ENCODE results near the gene PCSK6.

DNA sequence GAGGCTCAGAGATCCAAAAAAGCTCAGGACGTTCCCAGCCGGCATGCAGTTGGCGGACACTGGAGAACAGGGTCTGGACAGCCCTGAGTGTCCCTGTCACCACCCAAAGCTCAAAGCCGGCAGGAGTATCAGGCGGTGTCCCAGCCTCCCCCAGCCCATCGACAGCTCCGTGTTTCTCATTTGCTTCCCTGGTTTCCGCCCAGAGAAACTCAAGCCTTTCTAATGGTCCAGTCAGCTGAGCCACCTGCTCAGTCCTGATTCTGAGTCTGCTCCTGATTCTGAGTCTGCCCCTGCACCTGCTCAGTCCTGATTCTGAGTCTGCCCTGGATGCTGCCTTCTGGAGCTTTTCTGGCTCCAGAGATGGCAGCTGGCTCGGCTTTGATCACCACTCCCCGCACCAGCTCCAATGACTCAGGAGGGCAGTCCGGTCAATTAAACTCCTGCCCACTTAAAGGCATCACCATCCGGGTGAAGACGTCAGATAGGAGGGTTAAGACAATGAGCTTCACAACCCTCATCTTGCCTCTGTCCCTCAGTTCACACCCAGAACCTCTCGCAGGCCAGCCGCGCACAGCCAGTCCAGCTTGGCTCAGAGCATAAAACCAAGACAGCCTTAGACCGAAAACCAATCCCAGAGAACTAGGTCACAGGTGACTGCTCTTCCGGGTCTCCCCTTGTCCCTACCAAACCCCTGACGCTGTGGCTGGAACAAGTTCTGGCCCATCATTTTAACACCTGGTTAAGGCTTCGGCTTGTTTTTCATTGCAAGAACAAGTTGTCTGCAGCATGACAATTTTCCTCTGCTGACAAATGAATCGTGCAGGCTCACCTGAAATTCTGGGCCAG lies 6.8 kb downstream of the PCSK6 start:
- TF ChIP-seq, protein P1, sequence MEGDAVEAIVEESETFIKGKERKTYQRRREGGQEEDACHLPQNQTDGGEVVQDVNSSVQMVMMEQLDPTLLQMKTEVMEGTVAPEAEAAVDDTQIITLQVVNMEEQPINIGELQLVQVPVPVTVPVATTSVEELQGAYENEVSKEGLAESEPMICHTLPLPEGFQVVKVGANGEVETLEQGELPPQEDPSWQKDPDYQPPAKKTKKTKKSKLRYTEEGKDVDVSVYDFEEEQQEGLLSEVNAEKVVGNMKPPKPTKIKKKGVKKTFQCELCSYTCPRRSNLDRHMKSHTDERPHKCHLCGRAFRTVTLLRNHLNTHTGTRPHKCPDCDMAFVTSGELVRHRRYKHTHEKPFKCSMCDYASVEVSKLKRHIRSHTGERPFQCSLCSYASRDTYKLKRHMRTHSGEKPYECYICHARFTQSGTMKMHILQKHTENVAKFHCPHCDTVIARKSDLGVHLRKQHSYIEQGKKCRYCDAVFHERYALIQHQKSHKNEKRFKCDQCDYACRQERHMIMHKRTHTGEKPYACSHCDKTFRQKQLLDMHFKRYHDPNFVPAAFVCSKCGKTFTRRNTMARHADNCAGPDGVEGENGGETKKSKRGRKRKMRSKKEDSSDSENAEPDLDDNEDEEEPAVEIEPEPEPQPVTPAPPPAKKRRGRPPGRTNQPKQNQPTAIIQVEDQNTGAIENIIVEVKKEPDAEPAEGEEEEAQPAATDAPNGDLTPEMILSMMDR (IDR thresholded peaks at IDR 0.05): no peak
- TF ChIP-seq POLR2A (IDR thresholded peaks at IDR 0.05): no peak
- no peak for TF ChIP-seq POLR2AphosphoS5 (IDR thresholded peaks at IDR 0.05)
- TF ChIP-seq EP300 (IDR thresholded peaks at IDR 0.05): no peak

Data from stomach (tissue), 4 donors.